ENCODE results near the gene NKAIN2. TPM values are rescaled to one million over a fixed set of nuclear protein-coding genes. Genes with fewer than 3 reads are reported as not detected.

Gene NKAIN2
- total RNA-seq, 2 experiments from 2014 or later: not detected

GRCh38 chr6:124792386-124792785, 988.7 kb downstream of the NKAIN2 start:
- DNase-seq: no peak
- no peaks in the 10 kb centered on the region for H3K9me3 Mint-ChIP-seq (ENCODE audit: low read depth)
- ChIA-PET CTCF (interaction anchor here (0.7 kb wide), 1 partner anchor 306 kb away, joined by 3 read pairs; no protein-coding TSS in a partner anchor), POLR2A (no interaction called here)
- H3K36me3 Mint-ChIP-seq (ENCODE audit: low read depth): no peaks in the 10 kb centered on the region
- intact Hi-C loops (cut with DNase I, micrococcal nuclease): loop anchor here in 1 of 2 experiments (10.0 kb wide), 1 partner anchor 988 kb away; the partner anchor contains the start of gene NKAIN2
- H3K27me3 Mint-ChIP-seq: peaks cover 8% of the 10 kb centered on the region
- no peak for ATAC-seq
- H3K4me1 Mint-ChIP-seq: no peaks in the 10 kb centered on the region
- no peak overlapping the region for H3K27ac Mint-ChIP-seq
- H3K4me3 Mint-ChIP-seq: no peak overlapping the region

GRCh38 chr6:124793398-124793797, 989.7 kb downstream of the NKAIN2 start:
- Mint-ChIP-seq H3K36me3 (ENCODE audit: low read depth) (no peaks in the 10 kb centered on the region), H3K27me3 (peaks cover 4% of the 10 kb centered on the region), H3K9me3 (ENCODE audit: low read depth) (no peaks in the 10 kb centered on the region), H3K27ac (no peak overlapping the region), H3K4me1 (no peaks in the 10 kb centered on the region), H3K4me3 (no peak overlapping the region)
- ATAC-seq (no peak), DNase-seq (no peak)
- CTCF ChIA-PET: no interaction called here
- POLR2A ChIA-PET: no interaction called here
- intact Hi-C loops (cut with DNase I, micrococcal nuclease): loop anchor here in 1 of 2 experiments (10.0 kb wide), 1 partner anchor 989 kb away; the partner anchor contains the start of gene NKAIN2

GRCh38 chr6:124795643-124796463, 992.2 kb downstream of the NKAIN2 start:
- Mint-ChIP-seq H3K27ac (no peak overlapping the region), H3K36me3 (ENCODE audit: low read depth) (no peaks in the 10 kb centered on the region), H3K9me3 (ENCODE audit: low read depth) (no peaks in the 10 kb centered on the region), H3K4me3 (no peak overlapping the region), H3K4me1 (no peaks in the 10 kb centered on the region), H3K27me3 (no peaks in the 10 kb centered on the region)
- intact Hi-C loops (cut with DNase I, micrococcal nuclease): loop anchor here (2.0 to 10.0 kb wide), 3 partner anchors 991 to 1379 kb away; partner anchors contain the start of gene NKAIN2 (in 2 of the 2)
- DNase-seq: peak; percentile 17
- ChIA-PET CTCF (no interaction called here), POLR2A (no interaction called here)
- no peak for ATAC-seq

GRCh38 chr6:124796464-124796970, 992.9 kb downstream of the NKAIN2 start:
- ATAC-seq (no peak), DNase-seq (no peak)
- intact Hi-C loops (cut with DNase I, micrococcal nuclease): loop anchor here (5.0 to 10.0 kb wide), 2 partner anchors 992 to 994 kb away; partner anchors contain the start of gene NKAIN2 (in 2 of the 2)
- POLR2A ChIA-PET: no interaction called here
- H3K4me1 Mint-ChIP-seq: no peaks in the 10 kb centered on the region
- no peaks in the 10 kb centered on the region for H3K36me3 Mint-ChIP-seq (ENCODE audit: low read depth)
- no peaks in the 10 kb centered on the region for H3K9me3 Mint-ChIP-seq (ENCODE audit: low read depth)
- CTCF ChIA-PET: no interaction called here
- no peaks in the 10 kb centered on the region for H3K27me3 Mint-ChIP-seq
- no peak overlapping the region for H3K27ac Mint-ChIP-seq
- H3K4me3 Mint-ChIP-seq: no peak overlapping the region

GRCh38 chr6:124797224-124797623, 993.6 kb downstream of the NKAIN2 start:
- H3K36me3 Mint-ChIP-seq (ENCODE audit: low read depth): no peaks in the 10 kb centered on the region
- no peaks in the 10 kb centered on the region for H3K9me3 Mint-ChIP-seq (ENCODE audit: low read depth)
- CTCF ChIA-PET: no interaction called here
- H3K27me3 Mint-ChIP-seq: no peaks in the 10 kb centered on the region
- intact Hi-C loops (cut with DNase I, micrococcal nuclease): loop anchor here (5.0 to 10.0 kb wide), 2 partner anchors 992 to 995 kb away; partner anchors contain the start of gene NKAIN2 (in 2 of the 2)
- H3K4me3 Mint-ChIP-seq: no peak overlapping the region
- no peak overlapping the region for H3K27ac Mint-ChIP-seq
- POLR2A ChIA-PET: no interaction called here
- DNase-seq (no peak), ATAC-seq (no peak)
- no peaks in the 10 kb centered on the region for H3K4me1 Mint-ChIP-seq

GRCh38 chr6:124798942-124799496, 995.4 kb downstream of the NKAIN2 start:
- no peaks in the 10 kb centered on the region for H3K9me3 Mint-ChIP-seq (ENCODE audit: low read depth)
- POLR2A ChIA-PET: no interaction called here

GRCh38 chr6:124799638-124800037, 996.0 kb downstream of the NKAIN2 start:
- DNase-seq (no peak), ATAC-seq (no peak)
- H3K4me1 Mint-ChIP-seq: no peaks in the 10 kb centered on the region
- H3K36me3 Mint-ChIP-seq (ENCODE audit: low read depth): no peaks in the 10 kb centered on the region
- CTCF ChIA-PET: no interaction called here
- H3K4me3 Mint-ChIP-seq: no peak overlapping the region
- H3K27me3 Mint-ChIP-seq: peaks cover 2% of the 10 kb centered on the region
- POLR2A ChIA-PET: no interaction called here
- H3K27ac Mint-ChIP-seq: no peak overlapping the region
- intact Hi-C loops (cut with DNase I, micrococcal nuclease): loop anchor here (5.0 to 10.0 kb wide), 2 partner anchors 995 to 997 kb away; partner anchors contain the start of gene NKAIN2 (in 2 of the 2)
- H3K9me3 Mint-ChIP-seq (ENCODE audit: low read depth): no peaks in the 10 kb centered on the region

More at GRCh38 chr6:124798942-124799496, 995.4 kb downstream of the NKAIN2 start:
- Mint-ChIP-seq H3K27me3 (peaks cover 2% of the 10 kb centered on the region), H3K4me1 (no peaks in the 10 kb centered on the region), H3K36me3 (ENCODE audit: low read depth) (no peaks in the 10 kb centered on the region), H3K4me3 (no peak overlapping the region), H3K27ac (no peak overlapping the region)
- no peak for ATAC-seq
- CTCF ChIA-PET: no interaction called here
- no peak for DNase-seq
- intact Hi-C loops (cut with DNase I, micrococcal nuclease): loop anchor here (5.0 to 10.0 kb wide), 2 partner anchors 994 to 997 kb away; partner anchors contain the start of gene NKAIN2 (in 2 of the 2)

GRCh38 chr6:124800222-124800621, 996.6 kb downstream of the NKAIN2 start:
- intact Hi-C loops (cut with DNase I, micrococcal nuclease): no loop called here
- H3K4me3 Mint-ChIP-seq: no peak overlapping the region
- DNase-seq (no peak), ATAC-seq (no peak)
- no peaks in the 10 kb centered on the region for H3K4me1 Mint-ChIP-seq
- H3K27me3 Mint-ChIP-seq: peaks cover 2% of the 10 kb centered on the region
- CTCF ChIA-PET: no interaction called here
- POLR2A ChIA-PET: no interaction called here
- H3K36me3 Mint-ChIP-seq (ENCODE audit: low read depth): no peaks in the 10 kb centered on the region
- H3K9me3 Mint-ChIP-seq (ENCODE audit: low read depth): no peaks in the 10 kb centered on the region
- no peak overlapping the region for H3K27ac Mint-ChIP-seq

GRCh38 chr6:124812067-124812466, 1008.4 kb downstream of the NKAIN2 start:
- CTCF ChIA-PET: no interaction called here
- H3K4me1 Mint-ChIP-seq: no peaks in the 10 kb centered on the region

GRCh38 chr6:124819346-124819745, 1015.7 kb downstream of the NKAIN2 start:
- POLR2A ChIA-PET: no interaction called here
- no peak for ATAC-seq
- intact Hi-C loops (cut with DNase I, micrococcal nuclease): no loop called here
- H3K4me1 Mint-ChIP-seq: no peaks in the 10 kb centered on the region
- no peak overlapping the region for H3K4me3 Mint-ChIP-seq
- no peak for DNase-seq
- no peaks in the 10 kb centered on the region for H3K9me3 Mint-ChIP-seq (ENCODE audit: low read depth)
- CTCF ChIA-PET: no interaction called here
- no peaks in the 10 kb centered on the region for H3K36me3 Mint-ChIP-seq (ENCODE audit: low read depth)
- peaks cover 5% of the 10 kb centered on the region for H3K27me3 Mint-ChIP-seq
- H3K27ac Mint-ChIP-seq: no peak overlapping the region

More at GRCh38 chr6:124812067-124812466, 1008.4 kb downstream of the NKAIN2 start:
- Mint-ChIP-seq H3K4me3 (no peak overlapping the region), H3K9me3 (ENCODE audit: low read depth) (no peaks in the 10 kb centered on the region), H3K27ac (no peak overlapping the region), H3K27me3 (peaks cover 4% of the 10 kb centered on the region), H3K36me3 (ENCODE audit: low read depth) (no peaks in the 10 kb centered on the region)
- ATAC-seq: no peak
- intact Hi-C loops (cut with DNase I, micrococcal nuclease): no loop called here
- POLR2A ChIA-PET: no interaction called here
- DNase-seq: no peak

- intact Hi-C loops (cut with DNase I, micrococcal nuclease): no loop called here
- POLR2A ChIA-PET: no interaction called here
- ATAC-seq: no peak
These were observed 1018.5 kb downstream of the NKAIN2 start for GRCh38 chr6:124822204-124822613.

GRCh38 chr6:124822721-124823120, 1019.1 kb downstream of the NKAIN2 start:
- ChIA-PET CTCF (no interaction called here), POLR2A (no interaction called here)
- DNase-seq: no peak
- Mint-ChIP-seq H3K27me3 (peaks cover 3% of the 10 kb centered on the region), H3K27ac (no peak overlapping the region), H3K4me3 (no peak overlapping the region), H3K9me3 (ENCODE audit: low read depth) (no peaks in the 10 kb centered on the region), H3K4me1 (no peaks in the 10 kb centered on the region), H3K36me3 (ENCODE audit: low read depth) (no peaks in the 10 kb centered on the region)
- ATAC-seq: no peak
- intact Hi-C loops (cut with DNase I, micrococcal nuclease): no loop called here

More at GRCh38 chr6:124822204-124822613, 1018.5 kb downstream of the NKAIN2 start:
- CTCF ChIA-PET: no interaction called here
- no peak for DNase-seq
- Mint-ChIP-seq H3K36me3 (ENCODE audit: low read depth) (no peaks in the 10 kb centered on the region), H3K4me1 (no peaks in the 10 kb centered on the region), H3K4me3 (no peak overlapping the region), H3K9me3 (ENCODE audit: low read depth) (no peaks in the 10 kb centered on the region), H3K27me3 (peaks cover 3% of the 10 kb centered on the region), H3K27ac (no peak overlapping the region)

All from activated CD4-positive, alpha-beta T cell treated with anti-CD3 and anti-CD28 coated beads for 36 hours (primary cell).